IPS-18c (cell line): ENCODE results near the gene MTMR3.

ENCODE experiments used
- H3K4me3 ChIP-seq: 2 replicates; pipeline ENCODE4 v1.7.0; 2013; ENCODE audit warnings: low read depth, mild to moderate bottlenecking, low read length, moderate library complexity; ENCODE audit not compliant: insufficient read depth
- H3K9me3 ChIP-seq: one replicate; pipeline ENCODE4 v1.6.1; 2013; ENCODE audit warnings: mild to moderate bottlenecking, low read length, moderate library complexity; ENCODE audit not compliant: control insufficient read depth, insufficient read depth

Gene MTMR3

DNA sequence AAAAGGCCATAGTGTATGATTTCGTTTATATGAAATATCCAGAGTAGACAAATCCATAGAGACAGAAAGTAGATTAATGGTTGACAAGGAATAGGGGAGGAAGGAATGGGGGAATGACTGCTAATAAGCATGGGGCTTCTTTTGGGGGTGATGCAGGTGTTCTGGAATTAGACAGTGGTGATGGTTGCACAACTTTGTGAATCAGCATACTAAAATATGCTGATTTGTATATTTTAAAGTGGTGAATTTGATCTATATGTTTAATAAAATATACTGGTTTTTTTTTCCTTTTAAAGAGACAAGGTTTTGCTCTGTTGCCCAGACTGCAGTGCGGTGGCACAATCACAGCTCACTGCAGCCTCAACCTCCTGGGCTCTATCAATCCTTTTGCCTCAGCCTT lies 190.8 kb downstream of the MTMR3 start:
- H3K4me3 ChIP-seq = no peak overlapping the region
- no peaks in the 10 kb centered on the region for H3K9me3 ChIP-seq

DNA sequence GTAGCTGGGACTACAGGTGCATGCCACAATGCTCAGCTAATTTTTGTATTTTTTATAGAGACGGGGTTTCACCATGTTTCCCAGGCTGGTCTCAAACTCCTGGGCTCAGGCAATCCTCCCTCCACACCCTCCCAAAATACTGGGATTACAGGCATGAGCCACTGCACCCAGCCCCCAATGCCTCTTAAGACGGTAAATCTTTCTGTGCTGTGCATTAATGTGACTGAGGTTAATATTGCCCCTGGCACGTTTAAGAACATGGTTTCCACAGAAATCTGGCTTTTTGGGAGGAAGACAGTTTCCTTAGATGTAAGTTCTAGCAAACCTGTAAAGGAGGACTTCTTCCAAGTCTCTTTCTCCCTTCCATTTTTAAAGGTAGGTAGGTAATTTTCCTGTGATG lies 191.2 kb downstream of the MTMR3 start:
- no peaks in the 10 kb centered on the region for H3K9me3 ChIP-seq
- no peak overlapping the region for H3K4me3 ChIP-seq

DNA sequence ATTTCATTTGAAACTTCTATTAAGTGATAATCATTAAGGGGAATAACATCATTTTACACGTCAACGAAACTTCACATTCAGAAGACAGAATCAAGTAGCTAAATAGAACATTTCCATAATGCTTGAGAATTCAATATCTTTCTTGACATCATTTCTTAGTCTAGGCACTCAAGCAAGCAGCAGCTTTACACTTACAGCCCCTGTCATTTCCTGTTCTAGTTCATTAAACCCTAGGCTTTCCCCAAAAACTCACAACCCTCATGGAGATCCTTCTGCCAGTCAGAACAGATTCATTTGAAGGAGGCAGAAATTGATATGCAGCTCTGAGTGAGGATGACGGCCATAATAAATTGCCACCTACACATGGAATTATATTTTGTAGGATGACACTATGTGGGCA lies 192.0 kb downstream of the MTMR3 start:
- Histone ChIP-seq H3K4me3 (no peak overlapping the region), H3K9me3 (no peaks in the 10 kb centered on the region)

DNA sequence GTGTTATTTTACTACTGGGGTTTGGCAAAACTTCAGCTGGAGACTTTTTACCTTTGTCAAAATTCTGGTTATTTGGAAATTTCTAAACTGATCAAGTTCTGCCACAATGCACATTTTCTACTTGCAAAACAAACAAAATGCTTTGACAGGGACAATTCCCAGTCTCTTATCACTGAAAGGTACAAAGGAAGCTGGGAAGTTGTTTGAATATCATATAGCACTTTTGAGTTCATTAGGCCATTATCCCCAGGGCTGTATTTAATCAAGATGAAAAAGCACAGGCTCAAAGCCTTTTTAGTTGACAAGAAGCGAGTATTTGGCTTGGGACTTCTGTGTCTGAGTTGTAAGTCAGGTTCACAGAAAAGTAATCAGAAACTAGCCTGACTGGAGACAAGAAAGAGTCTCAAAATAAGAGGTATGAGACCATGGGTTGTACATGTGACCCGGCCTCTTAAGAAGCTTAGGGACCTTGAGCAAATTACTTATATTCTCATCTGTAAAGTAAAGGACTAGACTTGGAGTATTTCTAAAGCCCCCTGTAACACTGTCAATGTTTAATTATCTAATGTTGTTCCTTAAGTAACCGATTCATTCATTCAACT lies 194.4 kb downstream of the MTMR3 start:
- Histone ChIP-seq H3K9me3 (no peaks in the 10 kb centered on the region), H3K4me3 (no peak overlapping the region)

DNA sequence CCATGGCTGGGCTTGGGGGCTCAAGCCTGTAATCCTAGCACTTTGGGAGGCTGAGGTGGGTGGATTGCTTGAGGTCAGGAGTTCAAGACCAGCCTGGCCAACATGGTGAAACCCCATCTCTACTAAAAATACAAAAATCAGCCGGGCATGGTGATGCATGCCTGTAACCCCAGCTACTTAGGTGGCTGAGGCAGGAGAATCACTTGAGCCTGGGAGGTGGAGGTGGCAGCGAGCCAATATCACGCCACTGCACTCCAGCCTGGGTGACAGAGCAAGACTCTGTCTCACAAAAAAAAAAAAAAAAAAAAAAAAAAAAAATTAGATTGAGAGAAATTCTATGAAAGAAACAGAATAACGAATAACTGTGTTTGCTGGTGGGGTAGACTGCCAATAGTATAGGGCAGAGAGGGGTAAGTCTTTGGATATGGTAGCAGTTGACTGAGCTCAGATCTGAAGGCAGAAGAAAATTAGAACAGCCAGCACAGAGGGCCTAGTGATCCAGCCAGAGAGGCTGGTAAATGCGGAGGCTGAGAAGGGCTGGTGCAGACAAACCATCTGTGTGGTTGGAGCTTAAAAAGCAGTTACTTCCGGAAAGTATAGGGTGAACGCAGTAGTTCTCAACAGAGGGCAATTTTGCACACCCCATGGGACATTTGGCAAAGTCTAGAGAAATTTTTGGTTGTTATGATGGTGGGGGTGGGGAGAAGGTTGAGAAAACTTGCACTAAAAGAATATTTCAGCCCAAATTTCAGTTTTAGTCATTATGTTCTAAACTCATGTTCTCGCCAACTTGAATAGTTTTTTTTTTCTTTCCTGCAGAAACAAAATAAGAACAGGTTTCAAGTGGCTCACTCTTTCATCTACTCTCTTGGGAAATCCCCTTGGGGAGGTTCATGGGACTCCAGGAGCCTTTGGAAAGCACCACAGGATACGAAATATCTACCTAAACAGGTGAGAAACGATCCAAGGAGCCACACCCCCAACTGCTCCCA lies 195.6 kb downstream of the MTMR3 start:
- no peak overlapping the region for H3K4me3 ChIP-seq

DNA sequence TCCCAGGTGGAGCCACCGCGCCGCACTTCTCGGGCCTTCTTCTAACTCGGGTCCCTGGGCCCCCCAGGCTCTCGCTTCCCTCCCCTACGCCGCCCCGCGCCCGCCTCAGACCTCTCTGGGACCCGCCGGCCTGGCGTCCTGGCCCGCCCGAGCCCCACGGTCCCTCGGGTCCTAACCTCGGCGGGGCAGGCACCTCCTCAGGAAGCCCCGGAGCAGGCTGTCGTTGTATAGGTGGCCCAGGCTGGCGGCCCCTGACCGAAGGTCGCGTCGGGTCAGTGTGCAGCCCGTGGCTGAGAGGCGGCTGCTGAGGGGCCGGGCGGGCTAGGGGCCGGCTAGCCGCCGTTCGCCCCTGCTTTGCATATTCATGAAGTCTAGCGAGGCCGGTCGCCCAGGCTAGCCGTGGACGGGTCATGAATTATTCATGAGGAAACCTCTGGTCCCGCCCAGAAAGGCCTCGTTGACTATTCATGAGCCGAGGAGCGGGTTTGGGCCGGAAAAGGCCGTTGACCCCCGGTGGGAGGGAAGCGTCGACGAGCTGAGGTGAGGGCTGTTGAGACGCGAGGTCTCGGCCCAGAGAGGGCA lies 197.1 kb downstream of the MTMR3 start, which contains the start of gene HORMAD2:
HORMAD2 (plus strand) TSS at position 513 of the 582 bp plus-strand sequence. CDS start 13,489 bp downstream, outside the sequence.
- H3K9me3 ChIP-seq = no peaks in the 10 kb centered on the region
- peak within 1 kb of the TSS; percentile 53 for H3K4me3 ChIP-seq

More for the DNA sequence above, 195.6 kb downstream of the MTMR3 start:
- no peaks in the 10 kb centered on the region for H3K9me3 ChIP-seq
